Cardiac fibroblast (primary cell): Measurements from ENCODE around the gene MDH1.
A peak's percentile ranks its signal among the peaks of the same experiment; 100 is the strongest.
"Not testable (repeated sequence)": the region's sequence is repeated elsewhere in the genome, so short reads cannot be mapped to it uniquely, and the experiment has no call there.

Source experiments
- DNase-seq, 2 donors: peaks; one replicate each; pipeline versions ENCODE4 v3.0.0 to v3.0.0-alpha.2; 2010; ENCODE audit warnings: low read depth in 2 of 2
- H3K4me3 ChIP-seq, 2 donors: replicated peaks in 1 of 2; 1 replicate in 1 of 2; 2 replicates in 1 of 2; pipeline ENCODE4 v1.5.1; 2011; ENCODE audit warnings: low read depth in 2 of 2, low read length in 2 of 2, mild to moderate bottlenecking in 2 of 2, moderate library complexity in 1 of 2
- CTCF ChIP-seq: IDR thresholded peaks from one replicate; pipeline ENCODE4 v1.5.1; 2011; ENCODE audit warnings: low read depth, mild to moderate bottlenecking, low read length, inconsistent platforms

MDH1 gene

DNA sequence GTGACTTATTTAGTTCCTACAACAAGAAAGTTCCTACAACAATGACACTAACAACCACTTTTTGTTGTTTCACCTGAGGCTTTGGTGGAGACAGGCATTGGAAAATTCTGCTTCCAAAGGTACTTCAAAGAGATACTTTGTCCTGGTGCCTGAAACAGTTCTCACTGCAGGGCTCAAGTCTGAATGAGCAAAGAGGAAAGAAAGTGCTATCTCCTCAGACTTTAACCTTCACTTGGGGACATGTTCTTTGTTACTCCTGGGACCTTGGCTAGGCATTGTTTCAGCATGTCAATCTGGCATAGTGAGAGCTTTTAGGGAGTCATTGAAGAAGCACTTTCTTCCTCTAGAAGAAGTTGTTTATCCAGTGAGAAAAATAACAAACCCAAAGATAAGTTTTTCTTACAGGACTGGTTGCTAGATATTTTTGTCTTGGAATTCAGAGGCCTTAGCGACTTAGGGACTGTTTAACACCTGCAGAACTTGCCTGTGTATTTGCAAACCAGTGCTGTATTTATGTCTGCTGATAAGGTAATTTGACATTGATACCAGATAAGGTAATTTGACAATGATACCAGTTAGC lies 12.2 kb downstream of the MDH1 start:
- H3K4me3 ChIP-seq: no peak overlapping the region
- TF ChIP-seq CTCF: no peak
- DNase-seq: no peak

- DNase-seq: no peak
- TF ChIP-seq CTCF: no peak
- H3K4me3 ChIP-seq: no peak overlapping the region
Measured at GRCh38 chr2:63604666-63605065, 15.9 kb downstream of the MDH1 start.

DNA sequence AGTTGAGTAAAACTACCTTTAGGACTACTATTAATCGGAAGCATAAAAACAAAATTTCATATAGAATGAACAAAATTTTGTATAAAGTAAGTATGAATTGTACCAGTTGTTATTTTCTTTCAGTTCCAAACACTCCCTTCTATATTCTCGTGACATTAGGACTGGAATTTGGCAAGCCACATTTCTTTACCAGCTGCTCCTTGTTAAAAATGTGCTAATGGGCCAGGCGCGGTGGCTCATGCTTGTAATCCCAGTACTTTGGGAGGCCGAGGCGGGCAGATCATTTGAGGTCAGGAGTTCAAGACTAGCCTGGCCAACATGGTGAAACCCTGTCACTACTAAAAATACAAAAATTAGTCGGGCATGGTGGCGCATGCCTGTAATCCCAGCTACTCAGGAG lies 20.1 kb downstream of the MDH1 start:
- DNase-seq: peak in 1 of 2 donors; percentile 53

GRCh38 chr2:63610525-63610924 lies 21.8 kb downstream of the MDH1 start:
- no peak for TF ChIP-seq CTCF
- no peak for DNase-seq
- H3K4me3 ChIP-seq: no peak overlapping the region

More for the DNA sequence above, 20.1 kb downstream of the MDH1 start:
- H3K4me3 ChIP-seq: not testable (repeated sequence)

DNA sequence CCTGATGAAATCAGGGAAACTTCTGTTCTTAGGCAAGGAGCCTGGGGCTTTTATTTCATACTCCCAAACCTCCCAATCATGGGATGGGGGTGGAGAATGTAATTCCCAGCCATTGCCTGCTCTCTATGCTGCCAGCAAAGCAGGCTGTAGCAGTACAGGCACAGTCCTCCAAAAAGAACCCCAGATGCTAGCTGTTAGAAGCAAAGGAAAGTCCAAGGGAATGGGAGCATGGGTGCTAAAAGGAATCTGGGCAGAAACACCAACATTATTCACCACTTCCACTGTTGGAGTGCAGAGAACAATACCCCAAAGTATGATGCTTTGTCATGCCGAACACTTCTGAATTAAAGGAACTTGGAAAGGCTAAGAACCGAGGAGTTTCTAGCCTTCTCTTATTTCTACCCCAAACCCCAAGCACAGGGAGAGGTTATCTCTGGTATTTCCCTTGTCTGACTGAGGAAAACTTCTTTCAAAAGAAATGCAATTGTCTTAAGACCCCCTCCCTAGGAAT lies 24.7 kb downstream of the MDH1 start:
- DNase-seq: peak; percentile 23 to 46
- no peak for TF ChIP-seq CTCF
- no peak overlapping the region for H3K4me3 ChIP-seq

GRCh38 chr2:63614448-63614968 lies 25.7 kb downstream of the MDH1 start:
- DNase-seq: peak; percentile 11 to 38
- no peak overlapping the region for H3K4me3 ChIP-seq
- no peak for TF ChIP-seq CTCF

DNA sequence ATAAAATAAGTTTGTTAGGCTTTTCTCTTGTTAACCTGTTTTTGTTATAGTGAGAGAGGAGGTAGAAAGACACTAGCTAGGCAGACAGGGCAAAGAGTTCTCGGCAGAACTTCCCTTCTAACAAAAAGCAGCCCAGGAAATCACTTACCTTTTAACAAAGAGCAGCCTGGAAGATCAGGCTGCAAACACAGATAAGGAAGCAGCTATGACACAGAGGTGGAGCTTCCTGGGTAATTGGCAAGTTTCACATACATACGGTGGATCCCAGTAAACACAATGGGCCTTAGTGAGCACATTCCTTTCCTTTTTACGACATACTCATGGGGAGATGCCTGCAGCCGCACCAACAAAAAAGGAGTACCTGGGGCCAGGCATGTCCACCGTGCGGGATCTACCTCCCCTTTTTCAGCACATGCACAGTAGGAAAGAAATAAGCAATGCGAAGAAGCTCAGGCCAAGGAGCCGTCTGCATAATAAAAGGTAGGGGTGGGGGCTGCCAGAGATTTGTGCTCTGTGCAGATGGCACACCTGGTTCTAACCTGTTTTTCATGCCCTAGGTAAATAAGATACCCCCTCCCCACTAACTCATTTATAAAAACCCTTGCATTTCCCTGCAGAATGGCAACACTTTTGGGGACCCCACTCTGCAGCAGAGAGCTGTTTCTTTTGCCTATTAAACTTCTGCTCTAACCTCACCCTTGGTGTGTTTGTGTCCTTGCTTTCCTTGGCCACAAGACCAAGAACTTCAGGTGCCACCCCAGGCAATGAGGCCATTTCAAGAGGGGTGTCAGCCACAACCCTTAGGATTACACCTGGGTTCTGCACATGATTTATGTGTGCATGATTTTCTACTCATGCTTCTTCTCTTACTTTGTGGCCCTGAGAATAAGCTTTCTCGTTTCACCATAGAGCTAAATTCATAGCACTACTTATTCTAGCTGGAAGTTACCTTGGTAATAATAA lies 26.5 kb downstream of the MDH1 start:
- peak; percentile 48 to 69 for DNase-seq
- no peak overlapping the region for H3K4me3 ChIP-seq
- TF ChIP-seq CTCF: no peak
